HAP-1 (cell line): ENCODE results near the gene VMA21.

Experiments
- DNase-seq, 2 experiments: peaks; one replicate each; pipeline ENCODE4 v3.0.0-alpha.2; 2016 to 2020; ENCODE audit warnings: low spot score in 2 of 2
- H3K27me3 ChIP-seq: fragments of 250-450 bp; sonication (Bioruptor Pico); 2 replicates; pipeline ENCODE4 v1.5.1; 2020; ENCODE audit warnings: low read depth, mild to moderate bottlenecking, moderate library complexity
- H3K36me3 ChIP-seq: fragments of 250-450 bp; sonication (Bioruptor Pico); replicated peaks from 2 replicates; pipeline ENCODE4 v1.5.1; 2020; ENCODE audit warnings: mild to moderate bottlenecking
- H3K4me1 ChIP-seq: fragments of 250-450 bp; sonication (Bioruptor Pico); 2 replicates; pipeline ENCODE4 v1.5.1; 2020; ENCODE audit warnings: mild to moderate bottlenecking
- H3K4me3 ChIP-seq: fragments of 250-450 bp; sonication (Bioruptor Pico); 2 replicates; pipeline ENCODE4 v1.5.1; 2020; ENCODE audit warnings: mild to moderate bottlenecking, moderate library complexity
- H3K9me3 ChIP-seq: fragments of 250-450 bp; sonication (Bioruptor Pico); 2 replicates; pipeline ENCODE4 v1.5.1; 2020; ENCODE audit warnings: mild to moderate bottlenecking, moderate library complexity
- in situ Hi-C: fragments of 300-500 bp; cut with MboI; formaldehyde crosslinking; loops from 3 replicates; pipeline ENCODE4 v1.14.3; 2020; ENCODE audit warnings: low sequenced_read_pairs, inconsistent platforms, mixed read lengths

Gene VMA21, protein sequence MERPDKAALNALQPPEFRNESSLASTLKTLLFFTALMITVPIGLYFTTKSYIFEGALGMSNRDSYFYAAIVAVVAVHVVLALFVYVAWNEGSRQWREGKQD

DNA sequence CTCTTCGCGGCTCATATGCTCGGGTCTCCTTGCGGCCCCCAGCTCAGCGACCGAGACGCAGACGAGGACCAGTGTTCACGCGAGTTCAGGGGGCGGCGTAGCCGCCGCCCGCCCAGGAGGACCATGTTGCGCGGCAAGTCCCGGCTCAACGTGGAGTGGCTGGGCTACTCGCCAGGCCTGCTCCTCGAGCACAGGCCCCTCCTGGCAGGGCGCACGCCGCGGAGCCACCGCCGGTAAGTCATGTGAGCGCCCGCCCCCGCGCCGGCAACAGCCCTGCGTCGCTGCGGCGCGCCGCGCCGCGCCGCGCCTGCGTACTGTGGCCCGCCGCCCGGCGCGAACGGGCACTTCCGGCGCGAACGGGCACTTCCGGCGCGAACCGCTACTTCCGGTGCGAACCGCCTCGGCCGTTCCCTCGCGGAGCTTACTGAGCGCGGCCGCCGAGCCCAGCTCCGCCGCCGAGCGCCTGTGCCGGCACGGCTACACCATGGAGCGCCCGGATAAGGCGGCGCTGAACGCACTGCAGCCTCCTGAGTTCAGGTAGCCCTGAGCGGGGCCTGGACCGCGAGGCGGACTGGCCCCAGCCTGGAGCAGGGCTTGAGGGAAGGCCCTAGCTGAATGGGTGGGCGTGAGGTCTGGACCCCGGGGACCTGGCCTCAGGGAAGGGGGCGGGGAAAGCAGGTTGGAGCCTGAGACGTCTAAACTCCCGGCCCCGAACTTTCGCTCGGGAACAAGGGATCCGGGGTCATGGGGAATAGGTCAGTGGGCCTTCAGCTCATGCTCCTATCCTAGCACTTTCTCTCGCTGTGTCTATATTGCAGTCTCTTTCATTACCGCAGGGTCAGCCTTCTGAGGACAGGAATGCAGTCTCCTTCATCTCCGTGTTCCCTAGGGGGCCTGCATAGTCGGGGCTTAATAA, at the start of gene VMA21:
VMA21 (plus strand) TSS at position 382 of the 916 bp plus-strand sequence; CDS start at position 485, 103 bp downstream.
- in situ Hi-C loops: no loop called here
- peak; percentile 65 to 89 for DNase-seq

DNA sequence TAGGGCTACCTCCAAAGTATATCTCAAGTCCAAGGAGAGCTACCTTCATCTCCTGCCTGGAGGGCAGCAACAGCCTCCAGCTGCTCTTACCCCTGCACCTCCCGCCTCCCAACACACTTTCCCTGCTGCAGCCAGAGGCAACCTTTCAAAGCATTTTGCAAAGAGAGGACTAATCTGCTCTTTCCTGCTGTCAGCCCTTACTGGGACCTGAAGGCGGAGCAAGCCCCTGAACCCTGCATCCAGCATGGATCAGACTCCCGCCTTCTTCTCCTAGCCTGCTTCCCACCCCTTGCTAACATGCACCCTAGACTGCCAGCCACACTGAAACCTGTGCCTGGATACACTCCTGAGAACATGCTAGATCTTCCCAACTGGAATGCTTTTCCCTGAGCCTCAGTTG, 37.7 kb upstream of the VMA21 start:
- H3K4me3 ChIP-seq: no peak overlapping the region
- in situ Hi-C loops: loop anchor here (25.0 kb wide), 2 partner anchors 197 to 328 kb away; partner anchors contain the start of gene PRRG3

More for the DNA sequence above, at the start of gene VMA21:
- peak within 1 kb of the TSS; percentile 95 for H3K4me3 ChIP-seq
- H3K9me3 ChIP-seq: no peaks in the 10 kb centered on the region
- peaks cover 8% of the 10 kb centered on the region for H3K36me3 ChIP-seq
- peaks cover 32% of the 10 kb centered on the region for H3K4me1 ChIP-seq
- no peaks in the 10 kb centered on the region for H3K27me3 ChIP-seq

DNA sequence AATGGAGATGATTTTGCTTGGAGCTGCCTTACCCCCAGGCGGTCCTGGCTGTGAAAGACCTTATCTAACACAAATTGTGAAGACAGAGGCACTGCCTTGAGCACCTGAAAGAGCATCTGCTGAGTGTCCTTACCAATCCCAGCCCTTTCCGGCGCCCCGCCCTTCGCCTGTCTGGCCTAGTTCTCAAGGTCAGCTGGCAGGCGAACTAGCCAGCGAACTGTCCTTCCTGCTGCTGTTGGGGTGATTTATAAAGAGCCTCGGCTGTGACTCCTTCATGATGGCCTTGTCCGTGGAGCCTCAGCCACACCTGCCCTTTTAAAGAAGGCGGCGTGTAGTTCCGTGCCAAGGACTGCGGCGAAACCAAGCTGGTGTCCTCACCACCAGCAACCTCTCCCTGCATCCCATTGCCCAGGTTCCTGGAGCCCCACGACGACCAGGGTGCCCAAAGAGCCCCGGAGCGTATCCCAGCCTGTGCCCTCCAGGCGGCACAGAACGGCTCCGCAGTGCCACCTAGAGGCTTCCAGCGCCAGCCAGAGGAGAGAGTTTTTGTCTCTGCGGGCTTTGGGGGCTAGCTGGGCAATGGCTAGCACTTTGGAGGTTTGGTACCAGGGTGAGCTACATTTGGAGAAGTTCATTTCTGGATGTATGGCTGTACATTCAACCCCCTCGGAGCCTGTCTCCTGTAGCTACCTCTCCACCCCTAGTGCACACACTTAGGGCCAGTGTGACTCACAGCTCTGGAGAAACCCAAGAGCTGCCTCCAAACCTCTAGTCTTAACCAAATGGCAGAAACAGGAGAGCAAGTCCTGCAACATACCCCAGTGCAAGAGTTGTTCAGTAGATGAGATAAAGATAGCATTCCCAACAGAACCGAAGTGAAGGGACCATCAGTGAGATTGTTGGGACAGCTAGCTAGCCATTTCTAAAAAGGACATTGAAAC, 36.8 kb upstream of the VMA21 start:
- Histone ChIP-seq H3K9me3 (no peaks in the 10 kb centered on the region), H3K4me1 (no peaks in the 10 kb centered on the region), H3K27me3 (peaks cover 7% of the 10 kb centered on the region; the same call in 1 of the 2 replicates), H3K4me3 (no peak overlapping the region), H3K36me3 (no peaks in the 10 kb centered on the region)
- peak in 1 of 2 experiments; percentile 75 for DNase-seq
- in situ Hi-C loops: loop anchor here (25.0 kb wide), 2 partner anchors 198 to 327 kb away; partner anchors contain the start of gene PRRG3

More for the DNA sequence above, 37.7 kb upstream of the VMA21 start:
- Histone ChIP-seq H3K27me3 (peaks cover 7% of the 10 kb centered on the region; the same call in 1 of the 2 replicates), H3K4me1 (no peaks in the 10 kb centered on the region), H3K9me3 (no peaks in the 10 kb centered on the region), H3K36me3 (no peaks in the 10 kb centered on the region)
- DNase-seq: no peak

DNA sequence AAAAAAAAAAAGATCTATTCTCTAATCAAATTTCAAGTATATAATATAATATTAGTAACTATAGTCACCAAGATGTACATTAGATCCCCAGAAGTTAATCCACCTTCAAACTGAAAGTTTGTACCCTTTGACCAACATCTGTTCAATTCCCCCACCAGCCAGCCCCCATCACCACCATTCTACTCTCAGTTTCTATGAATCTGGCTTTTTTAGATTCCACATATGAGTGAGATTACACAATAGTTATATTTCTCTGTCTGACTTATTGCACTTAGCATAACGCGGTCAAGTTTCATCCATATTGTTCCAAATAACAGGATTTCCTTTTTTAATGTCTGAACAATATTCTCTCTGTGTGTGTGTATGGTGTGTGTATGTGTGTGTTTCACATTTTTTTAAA, 33.7 kb upstream of the VMA21 start:
- H3K4me1 ChIP-seq: no peaks in the 10 kb centered on the region
- H3K36me3 ChIP-seq: no peaks in the 10 kb centered on the region
- no peak for DNase-seq
- no peak overlapping the region for H3K4me3 ChIP-seq
- H3K9me3 ChIP-seq: no peaks in the 10 kb centered on the region
- in situ Hi-C loops: loop anchor here (25.0 kb wide), 2 partner anchors 201 to 324 kb away; partner anchors contain the start of gene PRRG3
- H3K27me3 ChIP-seq: peaks cover 5% of the 10 kb centered on the region; the same call in 1 of the 2 replicates

DNA sequence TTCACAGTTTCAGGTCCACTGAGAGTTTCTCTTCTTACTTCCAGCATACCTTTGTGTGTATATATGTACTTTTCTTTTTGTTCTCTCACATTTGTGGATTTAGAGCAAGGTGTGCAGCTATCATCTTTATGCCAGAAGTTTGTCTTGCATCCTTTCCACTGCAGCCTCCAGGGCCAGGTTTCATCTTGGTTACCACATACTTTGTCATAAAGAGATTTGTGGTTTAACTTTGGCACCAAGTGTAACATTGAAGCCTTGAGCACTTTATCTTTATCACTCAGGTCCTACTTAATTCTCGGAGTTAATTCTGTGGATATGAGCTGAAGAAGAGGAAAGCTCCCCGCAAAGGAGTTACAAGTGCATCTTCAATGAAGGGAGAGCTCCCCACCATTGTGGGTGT, 31.4 kb upstream of the VMA21 start:
- in situ Hi-C loops: loop anchor here (25.0 kb wide), 2 partner anchors 203 to 322 kb away; partner anchors contain the start of gene PRRG3

DNA sequence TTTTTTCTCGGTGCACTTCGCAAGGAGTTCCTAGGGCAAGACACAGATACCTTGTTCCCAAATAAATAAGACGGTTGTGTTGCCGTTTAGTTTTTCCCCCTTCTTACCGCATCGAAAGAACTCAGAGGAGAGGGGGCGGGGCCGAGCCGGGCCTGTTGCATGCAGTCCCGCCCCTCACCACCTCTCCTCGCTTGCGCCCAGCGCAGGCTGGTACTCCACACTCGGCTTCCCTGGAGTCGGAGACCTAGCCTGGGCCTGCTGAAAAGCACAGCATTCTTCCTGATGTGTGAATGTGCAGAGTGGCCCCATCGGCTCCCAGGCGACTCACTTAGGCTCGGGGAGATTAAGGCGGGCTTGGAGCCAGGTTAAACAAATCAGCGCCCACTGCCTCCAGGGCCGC, 26.1 kb upstream of the VMA21 start:
- H3K4me3 ChIP-seq: no peak overlapping the region
- no peaks in the 10 kb centered on the region for H3K4me1 ChIP-seq
- in situ Hi-C loops: loop anchor here (25.0 kb wide), 2 partner anchors 209 to 316 kb away; partner anchors contain the start of gene PRRG3
- peak in 1 of 2 experiments; percentile 14 for DNase-seq
- H3K27me3 ChIP-seq: no peaks in the 10 kb centered on the region
- H3K36me3 ChIP-seq: no peaks in the 10 kb centered on the region
- no peaks in the 10 kb centered on the region for H3K9me3 ChIP-seq

More for the DNA sequence above, 31.4 kb upstream of the VMA21 start:
- DNase-seq: no peak
- Histone ChIP-seq H3K4me1 (no peaks in the 10 kb centered on the region), H3K4me3 (no peak overlapping the region), H3K27me3 (no peaks in the 10 kb centered on the region), H3K9me3 (no peaks in the 10 kb centered on the region), H3K36me3 (no peaks in the 10 kb centered on the region)

DNA sequence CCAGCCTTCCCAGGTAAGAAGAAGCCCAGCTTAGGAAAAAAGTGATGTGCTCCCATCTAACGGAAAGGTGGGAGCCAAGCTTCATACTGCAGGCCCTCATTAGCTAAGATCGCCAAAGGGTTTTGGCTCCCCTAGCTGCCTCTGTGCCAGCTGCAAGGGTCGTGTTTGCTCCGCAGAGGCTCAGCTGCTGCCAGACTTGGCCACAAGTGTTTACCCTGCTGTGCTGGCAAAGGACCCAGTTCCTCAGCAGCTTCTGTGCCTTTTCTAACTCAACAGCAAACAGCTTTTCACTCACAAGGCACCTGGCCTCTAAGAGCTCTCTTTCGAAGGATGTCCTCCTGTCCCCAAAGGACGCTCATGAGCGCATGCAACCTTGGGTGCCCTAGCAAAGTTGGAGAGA, 12.2 kb upstream of the VMA21 start:
- H3K36me3 ChIP-seq: no peaks in the 10 kb centered on the region
- no peak overlapping the region for H3K4me3 ChIP-seq
- no peaks in the 10 kb centered on the region; the same call in 1 of the 2 replicates for H3K27me3 ChIP-seq
- no peaks in the 10 kb centered on the region for H3K9me3 ChIP-seq
- in situ Hi-C loops: no loop called here
- no peaks in the 10 kb centered on the region for H3K4me1 ChIP-seq
- no peak for DNase-seq

DNA sequence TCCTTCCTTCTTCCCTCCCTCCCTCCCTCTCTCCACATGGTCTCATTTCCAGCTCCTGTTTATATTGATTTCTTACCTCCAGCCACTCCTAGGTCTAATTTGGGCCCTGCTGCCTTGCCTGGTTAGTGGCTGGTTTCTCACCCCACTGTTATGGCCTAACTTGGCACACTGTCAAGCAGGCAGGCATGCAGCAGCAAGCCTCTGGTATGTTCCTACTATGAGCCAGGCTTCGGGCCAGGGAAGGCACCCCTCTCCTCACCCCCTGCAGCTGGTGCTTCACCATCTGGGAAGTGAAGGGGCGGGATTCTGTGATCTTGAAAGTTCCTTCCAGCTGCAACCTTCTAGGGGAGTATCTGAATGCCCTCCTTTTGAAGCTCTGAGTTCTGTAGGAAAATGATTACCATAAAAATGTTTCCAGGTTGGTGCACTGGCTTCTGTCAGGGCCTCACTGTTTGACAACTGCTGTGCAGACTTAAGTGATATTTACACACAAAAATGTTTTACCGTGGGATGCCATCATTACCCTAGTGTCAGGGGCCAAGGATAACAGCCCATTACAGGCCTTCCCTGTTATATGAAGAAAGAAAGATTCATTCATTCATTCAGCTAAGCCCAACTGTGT, 10.1 kb upstream of the VMA21 start:
- Histone ChIP-seq H3K27me3 (no peaks in the 10 kb centered on the region; the same call in 1 of the 2 replicates), H3K4me1 (no peaks in the 10 kb centered on the region), H3K36me3 (no peaks in the 10 kb centered on the region), H3K4me3 (no peak overlapping the region), H3K9me3 (no peaks in the 10 kb centered on the region)
- in situ Hi-C loops: no loop called here
- DNase-seq: no peak

DNA sequence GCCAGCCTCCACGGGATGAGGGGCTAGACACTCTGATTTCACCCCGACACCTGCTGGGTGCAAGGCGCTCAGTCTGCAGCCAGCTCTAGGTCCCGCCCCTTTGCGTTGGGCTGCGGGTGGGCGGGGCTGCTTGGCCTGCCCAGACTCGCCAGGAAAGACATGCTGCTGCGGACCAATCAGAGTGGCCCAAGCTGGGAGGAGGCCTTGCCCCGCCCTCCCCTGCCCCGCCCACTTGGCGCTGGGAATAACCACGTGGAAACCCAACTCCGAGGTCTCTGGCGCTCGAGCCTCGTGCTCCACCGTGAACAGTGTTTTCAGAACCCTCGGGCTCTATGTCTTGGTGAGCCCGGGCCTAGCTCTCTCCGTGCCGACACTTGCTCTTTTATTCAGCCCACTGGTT, 5.3 kb upstream of the VMA21 start:
- H3K4me1 ChIP-seq: peaks cover 3% of the 10 kb centered on the region
- H3K27me3 ChIP-seq: no peaks in the 10 kb centered on the region
- in situ Hi-C loops: no loop called here
- no peak for DNase-seq
- H3K36me3 ChIP-seq: no peaks in the 10 kb centered on the region
- no peaks in the 10 kb centered on the region for H3K9me3 ChIP-seq
- H3K4me3 ChIP-seq: no peak overlapping the region

DNA sequence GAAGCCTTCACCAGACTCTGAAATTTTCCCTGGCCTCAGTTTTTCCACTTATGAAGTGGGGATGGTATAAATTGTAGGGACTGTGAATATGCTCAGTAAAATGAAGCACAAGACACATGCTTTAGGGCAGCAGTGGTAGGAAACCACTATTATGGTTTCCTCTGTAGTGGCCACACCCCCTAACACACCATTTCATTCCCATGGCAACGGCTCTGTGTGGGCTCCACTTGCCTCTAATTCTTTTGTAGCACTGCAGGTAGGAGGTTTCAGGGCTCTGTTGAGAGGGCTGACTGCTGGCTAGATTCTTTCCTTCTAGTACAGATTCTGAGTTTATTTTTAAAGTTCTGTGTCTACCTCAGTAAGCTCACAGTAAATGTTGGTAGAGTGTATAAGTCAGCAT, 3.5 kb upstream of the VMA21 start:
- DNase-seq: peak; percentile 22 to 58
- H3K4me3 ChIP-seq: no peak overlapping the region
- no peaks in the 10 kb centered on the region for H3K27me3 ChIP-seq
- H3K36me3 ChIP-seq: no peaks in the 10 kb centered on the region; the same call in 1 of the 2 replicates
- H3K4me1 ChIP-seq: peaks cover 7% of the 10 kb centered on the region
- in situ Hi-C loops: no loop called here
- H3K9me3 ChIP-seq: no peaks in the 10 kb centered on the region

DNA sequence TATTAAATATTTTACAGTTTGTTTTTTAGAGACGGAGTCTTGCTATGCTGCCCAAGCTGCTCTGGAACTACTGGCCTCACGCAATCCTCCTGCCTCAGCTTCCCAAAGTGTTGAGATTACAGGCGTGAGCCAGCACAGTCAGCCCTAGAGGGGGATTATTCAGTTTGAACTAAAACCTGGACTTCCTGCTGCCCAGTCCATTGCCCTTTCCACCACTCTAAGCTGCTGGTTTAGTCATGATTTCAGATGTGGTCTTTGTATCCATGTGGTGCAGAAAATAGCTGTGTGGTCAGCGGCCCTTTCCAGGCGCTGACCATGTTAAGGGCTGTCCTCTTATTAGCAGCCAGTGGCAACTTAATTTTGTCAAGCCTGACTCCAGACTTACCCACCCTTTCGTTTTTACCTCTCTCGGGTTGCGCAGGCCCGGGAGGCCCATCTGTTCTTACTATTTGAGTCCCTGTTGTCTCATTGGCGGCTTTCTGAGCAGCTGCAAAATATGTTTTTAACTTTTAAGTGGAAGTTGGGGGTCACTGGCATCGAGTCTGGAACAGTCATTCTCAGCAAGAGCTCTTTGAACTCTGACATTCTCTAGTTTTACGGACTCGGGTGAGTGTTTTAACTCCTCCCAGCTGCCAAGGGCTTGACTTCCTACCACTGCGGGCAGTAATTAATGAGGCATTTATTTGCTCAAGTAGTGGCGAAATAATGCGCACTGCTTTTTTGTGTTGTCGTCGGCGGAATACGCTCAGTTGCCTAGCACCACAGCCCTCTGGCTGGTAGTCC, 773 bp upstream of the VMA21 start:
- Histone ChIP-seq H3K36me3 (peaks cover 8% of the 10 kb centered on the region), H3K27me3 (no peaks in the 10 kb centered on the region), H3K9me3 (no peaks in the 10 kb centered on the region), H3K4me3 (peak overlapping the region; percentile 95), H3K4me1 (peaks cover 32% of the 10 kb centered on the region)
- no peak for DNase-seq
- in situ Hi-C loops: no loop called here

DNA sequence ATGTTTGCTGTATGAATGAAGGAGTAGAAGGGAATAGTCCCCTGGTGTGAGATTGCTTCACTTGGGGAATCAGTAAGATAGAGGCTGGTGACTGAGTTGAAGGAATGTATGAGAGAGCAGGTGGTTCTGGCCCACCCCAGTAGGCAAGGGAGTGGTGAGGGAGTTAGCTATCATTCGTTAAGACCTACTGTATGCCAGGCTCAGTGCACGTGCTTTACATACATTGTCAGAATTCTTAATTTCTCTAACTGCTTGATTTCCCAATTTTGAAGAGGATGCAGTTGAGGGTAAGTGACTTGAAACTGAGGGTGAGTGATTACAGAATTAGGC, 700 bp downstream of the VMA21 start:
- Histone ChIP-seq H3K36me3 (peaks cover 8% of the 10 kb centered on the region), H3K9me3 (no peaks in the 10 kb centered on the region), H3K4me1 (peaks cover 32% of the 10 kb centered on the region), H3K4me3 (peak overlapping the region; percentile 95), H3K27me3 (no peaks in the 10 kb centered on the region)
- DNase-seq: peak in 1 of 2 experiments; percentile 6
- in situ Hi-C loops: no loop called here
